GM10248 (cell line): ENCODE results near the gene RXRA.

Experiments used
- CTCF ChIA-PET: fragments of 300-600 bp; sonication (Branson Sonifier 250); formaldehyde crosslinking; extraction: SDS; loops from one replicate; lab custom pipeline; 2021; ENCODE audit warnings: antibody characterized with exemption; lab: Yijun Ruan, JAX
- POLR2A ChIA-PET: fragments of 350-650 bp; sonication (Branson Sonifier 250); formaldehyde crosslinking; extraction: SDS; loops from one replicate; lab custom pipeline; 2020; ENCODE audit warnings: antibody characterized with exemption; lab: Yijun Ruan, JAX
- DNase-seq: peaks from one replicate; pipeline ENCODE4 v3.0.0; 2012; ENCODE audit errors: extremely low spot score
- TF ChIP-seq, protein P1 (sequence below): IDR thresholded peaks from 2 replicates; pipeline ENCODE4 v1.5.1; 2012; ENCODE audit warnings: mild to moderate bottlenecking, low read depth; ENCODE audit errors: extremely low read depth, missing control alignments, control extremely low read depth

Gene RXRA

DNA sequence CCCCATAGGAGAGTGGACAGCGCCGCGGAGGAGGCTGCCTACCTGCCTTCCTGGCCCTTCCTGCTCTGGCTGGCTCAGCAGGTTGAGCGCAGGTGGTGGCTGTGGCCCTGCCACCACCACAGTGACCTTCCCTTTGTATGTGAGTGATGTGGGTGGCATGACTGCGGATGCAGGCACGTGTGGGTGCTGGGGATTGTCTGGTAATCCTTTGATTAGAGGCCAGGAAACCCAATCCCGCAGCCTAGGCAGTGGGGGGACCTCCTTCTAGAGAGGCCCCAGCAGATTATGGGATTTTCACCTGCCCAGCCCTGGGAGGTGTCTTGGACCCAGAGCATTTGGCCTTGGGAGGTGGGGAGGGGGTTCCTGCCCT, 16.5 kb downstream of the RXRA start:
- POLR2A ChIA-PET, result no interaction called here
- DNase-seq, result no peak
- TF ChIP-seq, protein P1, sequence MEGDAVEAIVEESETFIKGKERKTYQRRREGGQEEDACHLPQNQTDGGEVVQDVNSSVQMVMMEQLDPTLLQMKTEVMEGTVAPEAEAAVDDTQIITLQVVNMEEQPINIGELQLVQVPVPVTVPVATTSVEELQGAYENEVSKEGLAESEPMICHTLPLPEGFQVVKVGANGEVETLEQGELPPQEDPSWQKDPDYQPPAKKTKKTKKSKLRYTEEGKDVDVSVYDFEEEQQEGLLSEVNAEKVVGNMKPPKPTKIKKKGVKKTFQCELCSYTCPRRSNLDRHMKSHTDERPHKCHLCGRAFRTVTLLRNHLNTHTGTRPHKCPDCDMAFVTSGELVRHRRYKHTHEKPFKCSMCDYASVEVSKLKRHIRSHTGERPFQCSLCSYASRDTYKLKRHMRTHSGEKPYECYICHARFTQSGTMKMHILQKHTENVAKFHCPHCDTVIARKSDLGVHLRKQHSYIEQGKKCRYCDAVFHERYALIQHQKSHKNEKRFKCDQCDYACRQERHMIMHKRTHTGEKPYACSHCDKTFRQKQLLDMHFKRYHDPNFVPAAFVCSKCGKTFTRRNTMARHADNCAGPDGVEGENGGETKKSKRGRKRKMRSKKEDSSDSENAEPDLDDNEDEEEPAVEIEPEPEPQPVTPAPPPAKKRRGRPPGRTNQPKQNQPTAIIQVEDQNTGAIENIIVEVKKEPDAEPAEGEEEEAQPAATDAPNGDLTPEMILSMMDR, result no peak
- CTCF ChIA-PET, result no interaction called here

GRCh38 chr9:134343637-134344036, 17.4 kb downstream of the RXRA start:
- ChIA-PET CTCF (no interaction called here), POLR2A (no interaction called here)
- TF ChIP-seq, protein P1, result no peak
- no peak for DNase-seq

GRCh38 chr9:134344068-134344799, 18.0 kb downstream of the RXRA start:
- CTCF ChIA-PET, result no interaction called here
- DNase-seq, result no peak
- TF ChIP-seq, protein P1, result no peak

DNA sequence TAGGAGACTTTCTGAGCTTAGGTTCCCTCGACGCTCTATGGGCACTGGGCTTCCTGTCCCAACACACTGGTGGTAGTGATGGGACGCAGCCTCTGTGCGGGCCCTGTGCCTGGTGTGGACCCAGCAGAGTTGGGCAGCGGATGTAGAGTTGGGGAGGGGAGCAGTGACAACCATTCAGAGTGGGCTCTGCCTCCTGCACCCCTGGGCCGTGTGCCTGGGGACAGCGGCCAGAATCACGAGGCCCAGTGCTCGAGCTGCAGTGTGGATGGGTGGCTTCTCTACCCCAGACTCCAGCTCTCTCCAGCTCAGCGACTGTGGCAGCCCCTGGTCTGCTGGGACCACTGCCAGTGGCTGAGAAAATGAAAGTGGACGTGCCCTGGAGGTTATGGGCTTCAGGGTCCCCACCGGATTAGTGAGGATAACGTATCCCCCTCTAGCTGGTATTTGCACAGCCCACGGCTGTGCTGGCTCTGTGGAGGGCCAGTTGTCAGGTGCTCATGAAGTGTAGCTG, 18.6 kb downstream of the RXRA start:
- TF ChIP-seq, protein P1, result no peak
- no peak for DNase-seq
- ChIA-PET POLR2A (no interaction called here), CTCF (no interaction called here)

More at GRCh38 chr9:134344068-134344799, 18.0 kb downstream of the RXRA start:
- POLR2A ChIA-PET, result no interaction called here

- CTCF ChIA-PET, result no interaction called here
Observed at GRCh38 chr9:134345737-134346136, 19.5 kb downstream of the RXRA start.

DNA sequence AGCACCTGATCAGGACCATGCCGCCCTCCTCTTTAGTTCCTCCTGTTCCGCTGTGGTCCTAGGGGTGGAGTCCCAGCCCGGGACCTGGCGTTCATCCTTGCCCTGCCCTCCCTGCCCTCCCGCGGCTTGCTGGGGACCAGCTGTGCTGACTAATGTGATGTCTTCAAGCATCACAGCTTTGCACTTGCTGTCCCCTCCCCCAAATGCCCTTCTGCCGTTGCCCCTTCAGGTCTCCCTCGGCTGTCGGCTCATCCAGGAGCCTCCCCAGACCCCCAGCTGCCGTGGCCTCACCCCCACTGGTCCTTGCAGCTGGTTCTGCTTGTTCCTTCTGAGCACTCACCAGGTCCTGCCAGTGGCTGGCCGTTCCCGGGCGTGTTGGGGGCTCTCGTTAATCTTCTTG, 19.9 kb downstream of the RXRA start:
- TF ChIP-seq, protein P1, result no peak
- no peak for DNase-seq
- ChIA-PET CTCF (no interaction called here), POLR2A (no interaction called here)

More at GRCh38 chr9:134345737-134346136, 19.5 kb downstream of the RXRA start:
- DNase-seq, result no peak
- TF ChIP-seq, protein P1, result no peak
- POLR2A ChIA-PET, result no interaction called here
